ENCODE results near the gene RBM10.

DNA sequence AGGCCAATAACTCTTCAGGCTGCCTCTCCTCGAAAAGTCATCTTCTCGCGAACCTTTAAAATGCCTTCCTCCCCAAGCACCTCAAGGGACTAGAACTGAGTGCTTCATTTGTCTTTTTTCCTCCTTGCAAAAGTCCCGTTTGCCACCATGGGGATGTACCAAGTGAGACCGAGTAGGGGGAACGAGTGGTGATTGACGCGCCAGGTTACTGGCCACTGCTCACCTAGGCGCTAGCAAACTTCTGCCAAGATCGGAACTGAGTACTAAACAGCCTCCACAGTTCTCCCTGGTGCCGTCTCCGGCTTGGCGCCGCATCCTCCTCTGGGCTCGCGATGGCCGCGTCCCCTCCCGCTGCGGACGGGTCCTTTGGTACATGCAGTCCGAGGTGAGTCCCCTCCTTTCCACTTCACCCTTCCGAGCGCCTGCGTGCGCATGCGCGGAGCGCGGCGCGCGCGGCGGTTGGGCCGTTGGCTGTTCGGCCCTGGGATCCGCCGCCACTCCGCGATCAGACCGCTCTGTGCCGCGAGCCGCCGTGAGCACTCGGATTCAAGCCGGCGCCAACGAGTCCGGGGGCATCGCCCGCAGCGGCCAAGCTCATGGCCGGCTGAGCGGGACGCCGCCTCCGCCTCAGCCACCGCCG is 73.4 kb downstream of the RBM10 start, which contains the start of gene CDK16:
- TF ChIP-seq, protein P1, sequence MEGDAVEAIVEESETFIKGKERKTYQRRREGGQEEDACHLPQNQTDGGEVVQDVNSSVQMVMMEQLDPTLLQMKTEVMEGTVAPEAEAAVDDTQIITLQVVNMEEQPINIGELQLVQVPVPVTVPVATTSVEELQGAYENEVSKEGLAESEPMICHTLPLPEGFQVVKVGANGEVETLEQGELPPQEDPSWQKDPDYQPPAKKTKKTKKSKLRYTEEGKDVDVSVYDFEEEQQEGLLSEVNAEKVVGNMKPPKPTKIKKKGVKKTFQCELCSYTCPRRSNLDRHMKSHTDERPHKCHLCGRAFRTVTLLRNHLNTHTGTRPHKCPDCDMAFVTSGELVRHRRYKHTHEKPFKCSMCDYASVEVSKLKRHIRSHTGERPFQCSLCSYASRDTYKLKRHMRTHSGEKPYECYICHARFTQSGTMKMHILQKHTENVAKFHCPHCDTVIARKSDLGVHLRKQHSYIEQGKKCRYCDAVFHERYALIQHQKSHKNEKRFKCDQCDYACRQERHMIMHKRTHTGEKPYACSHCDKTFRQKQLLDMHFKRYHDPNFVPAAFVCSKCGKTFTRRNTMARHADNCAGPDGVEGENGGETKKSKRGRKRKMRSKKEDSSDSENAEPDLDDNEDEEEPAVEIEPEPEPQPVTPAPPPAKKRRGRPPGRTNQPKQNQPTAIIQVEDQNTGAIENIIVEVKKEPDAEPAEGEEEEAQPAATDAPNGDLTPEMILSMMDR (IDR thresholded peaks at IDR 0.05), result no peak
- TF ChIP-seq POLR2AphosphoS5 (IDR thresholded peaks at IDR 0.05) (peak; percentile 82), POLR2A (IDR thresholded peaks at IDR 0.05) (peak; percentile 84 to 87), EP300 (IDR thresholded peaks at IDR 0.05) (no peak)

Data from gastroesophageal sphincter (tissue), 3 donors.